SH-SY5Y (cell line): ENCODE results near the gene MAGEL2.

Source experiments
- GATA2 ChIP-seq: IDR thresholded peaks from 2 replicates; pipeline ENCODE4 v1.6.1; 2011; ENCODE audit warnings: mild to moderate bottlenecking, low read depth, low read length
- GATA3 ChIP-seq: IDR thresholded peaks from 2 replicates; pipeline ENCODE4 v1.6.1; 2011; ENCODE audit warnings: low read depth, mild to moderate bottlenecking, low read length, moderate library complexity

DNA sequence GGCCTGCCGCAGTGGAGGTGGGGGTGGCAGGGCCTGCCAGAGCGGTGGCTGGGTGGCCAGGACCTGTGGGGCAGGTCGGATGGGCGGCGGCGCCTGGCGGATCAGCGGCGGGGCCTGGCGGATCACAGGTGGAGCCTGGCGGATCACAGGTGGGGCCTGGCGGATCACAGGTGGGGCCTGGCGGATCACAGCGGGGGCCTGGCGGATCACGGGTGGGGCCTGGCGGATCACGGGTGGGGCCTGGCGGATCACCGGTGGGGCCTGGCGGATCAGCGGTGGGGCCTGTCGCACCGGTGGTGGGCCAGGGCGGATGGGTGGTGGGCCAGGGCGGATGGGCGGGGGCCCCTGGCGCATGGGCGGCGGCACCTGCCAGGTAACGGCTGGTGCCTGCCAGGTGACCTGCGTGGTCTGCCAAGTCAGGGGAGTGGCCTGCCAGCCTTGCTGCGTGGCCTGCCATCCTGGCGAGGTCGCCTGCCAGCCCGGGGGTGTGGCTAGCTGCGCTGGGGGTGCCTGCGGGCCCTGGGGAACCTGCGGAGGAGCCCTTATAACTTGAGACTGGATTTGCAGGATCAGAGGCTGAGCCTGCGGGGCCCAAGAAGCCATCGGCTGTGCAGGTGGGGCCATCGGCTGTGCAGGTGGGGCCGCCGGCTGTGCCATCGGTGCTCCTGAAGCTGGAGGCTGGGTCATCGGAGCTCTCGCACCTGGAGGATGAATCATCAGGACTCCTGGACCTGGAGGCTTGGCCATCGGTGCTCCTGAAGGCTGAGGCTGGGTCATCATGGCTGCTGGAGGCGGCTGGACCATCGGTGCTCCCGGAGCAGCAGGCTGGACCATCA, 1.3 kb downstream of the MAGEL2 start:
- TF ChIP-seq GATA3: no peak
- TF ChIP-seq GATA2: no peak
